AG20443 (cell line): ENCODE data around the gene SLC9C2.
"Not testable (repeated sequence)": the region's sequence is repeated elsewhere in the genome, so short reads cannot be mapped to it uniquely, and the experiment has no call there.

Source experiments
- DNase-seq: peaks from one replicate; pipeline ENCODE4 v3.0.0; 2012; ENCODE audit warnings: low spot score, mixed read lengths

The SLC9C2 gene

DNA sequence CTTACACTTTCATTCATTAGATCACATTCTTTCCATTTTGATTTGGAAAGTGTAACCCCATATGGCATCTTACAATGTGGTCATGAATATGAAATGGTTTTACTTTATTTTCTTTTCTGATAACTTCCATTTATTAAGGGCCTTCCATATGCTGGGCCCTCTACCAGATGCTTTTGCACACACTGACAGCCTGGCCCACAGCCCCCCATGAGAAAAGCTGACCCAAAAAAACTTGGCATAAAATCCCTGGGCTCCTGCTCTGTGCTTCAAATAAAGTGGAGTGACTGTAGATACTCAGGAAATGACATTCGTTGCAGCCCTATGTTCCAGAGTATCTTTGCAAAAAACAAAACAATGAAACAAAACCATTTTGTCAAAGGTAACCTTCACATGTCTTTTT, 76.9 kb downstream of the SLC9C2 start:
- no peak for DNase-seq

DNA sequence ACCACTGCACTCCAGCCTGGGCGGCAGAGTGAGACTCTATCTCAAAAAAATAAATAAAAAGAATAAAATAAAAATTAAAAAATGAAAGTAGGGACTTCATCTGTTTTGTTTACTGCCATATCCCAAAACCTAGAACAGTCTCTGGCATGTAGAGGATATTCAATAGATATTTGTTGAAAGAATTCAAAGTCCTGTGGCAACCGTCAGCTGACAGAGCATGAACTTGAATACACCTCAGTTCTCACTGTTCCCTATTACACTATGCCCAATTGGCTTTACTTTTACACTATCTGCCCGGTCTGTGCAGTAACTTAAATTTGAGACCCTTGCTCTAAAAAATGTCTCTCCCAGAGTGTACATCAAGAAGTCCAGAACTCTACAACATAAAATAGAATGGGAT, 79.5 kb downstream of the SLC9C2 start:
- DNase-seq: no peak

DNA sequence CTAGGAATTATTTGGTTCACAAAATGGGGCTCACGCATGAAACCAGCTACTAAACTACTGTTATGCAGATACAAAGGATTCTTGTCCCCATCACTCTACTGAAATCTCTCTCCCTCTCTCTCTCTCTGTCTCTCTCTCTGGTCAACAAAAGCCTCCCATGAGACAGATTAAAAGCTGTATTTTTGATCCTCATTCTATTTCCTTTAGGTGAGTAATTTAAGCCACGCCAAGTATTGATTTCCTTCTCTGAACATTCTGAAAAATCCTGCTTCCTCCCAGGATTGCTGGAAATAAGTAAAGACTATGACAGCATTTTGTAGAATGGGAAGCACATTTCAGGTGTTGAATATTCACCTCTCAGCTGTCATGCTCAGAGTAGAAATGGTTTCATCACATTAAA, 82.1 kb downstream of the SLC9C2 start:
- no peak for DNase-seq

DNA sequence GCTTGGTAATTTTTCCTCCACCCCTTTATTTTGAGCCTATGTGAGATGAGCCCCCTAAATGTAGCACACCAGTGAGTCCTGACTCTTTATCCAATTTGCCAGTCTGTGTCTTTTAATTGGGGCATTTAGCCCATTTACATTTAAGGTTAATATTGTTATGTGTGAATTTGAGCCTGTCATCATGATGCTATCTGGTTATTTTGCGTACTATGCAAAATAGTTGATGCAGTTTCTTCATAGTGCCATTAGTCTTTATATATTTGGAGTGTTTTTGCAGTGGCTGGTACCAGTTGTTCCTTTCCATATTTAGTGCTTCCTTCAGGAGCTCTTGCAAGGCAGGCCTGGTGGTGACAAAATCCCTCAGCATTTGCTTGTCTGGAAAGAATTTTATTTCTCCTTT, 88.4 kb downstream of the SLC9C2 start:
- DNase-seq: not testable (repeated sequence)

DNA sequence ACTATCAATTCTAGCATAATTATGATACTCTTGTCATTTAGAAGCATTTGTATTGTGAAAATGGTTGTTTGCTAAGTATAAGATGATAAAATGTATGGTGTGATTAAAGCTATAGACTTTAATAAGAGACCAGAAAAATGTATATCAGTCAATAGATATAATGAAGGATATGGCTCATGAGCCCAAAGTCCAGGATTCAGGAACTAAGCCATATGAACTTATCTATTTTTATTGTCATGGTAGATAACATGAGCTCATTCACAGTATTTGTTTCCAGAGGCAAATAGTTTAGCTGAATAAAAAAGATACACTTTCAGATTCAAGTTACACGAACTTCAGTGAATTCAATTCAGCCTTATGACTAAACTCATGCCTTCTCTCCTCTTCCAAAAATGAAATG, 93.1 kb downstream of the SLC9C2 start:
- DNase-seq: no peak

DNA sequence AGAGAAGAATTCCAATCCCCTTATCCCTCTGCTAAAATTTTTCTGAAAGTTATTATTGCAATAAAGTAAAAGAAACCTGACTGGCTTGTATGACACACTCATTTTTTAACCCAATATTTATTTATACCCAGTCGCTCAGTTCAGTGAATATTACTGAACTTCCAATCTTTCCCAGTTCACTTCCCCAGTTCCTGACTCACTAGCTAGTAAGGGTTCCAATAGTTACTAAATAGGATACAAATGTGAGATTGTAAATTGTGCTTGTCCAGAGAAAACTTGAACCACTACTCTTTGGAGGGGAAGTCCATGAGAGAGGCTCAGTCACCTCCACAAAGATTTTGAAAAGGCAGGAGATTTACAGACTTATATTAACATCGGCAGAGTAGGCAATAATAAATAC, 94.3 kb downstream of the SLC9C2 start:
- DNase-seq: no peak

DNA sequence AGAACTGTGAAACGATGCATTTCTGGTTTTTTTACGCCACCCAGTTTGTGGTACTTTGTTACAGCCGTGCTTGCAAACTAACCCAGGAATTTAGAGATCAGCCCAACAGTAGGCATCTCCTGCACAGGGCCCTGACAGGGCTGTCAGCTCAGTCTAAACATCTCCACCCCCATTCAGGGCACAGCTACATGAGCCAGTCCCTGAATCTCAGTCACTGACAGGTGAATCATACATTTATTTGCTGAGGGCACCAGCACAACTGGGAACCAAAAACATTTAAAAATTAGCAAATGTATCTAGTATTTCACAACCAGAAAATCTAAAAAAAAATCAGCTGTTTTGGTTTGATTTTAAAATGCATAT, 95.0 kb downstream of the SLC9C2 start:
- no peak for DNase-seq

DNA sequence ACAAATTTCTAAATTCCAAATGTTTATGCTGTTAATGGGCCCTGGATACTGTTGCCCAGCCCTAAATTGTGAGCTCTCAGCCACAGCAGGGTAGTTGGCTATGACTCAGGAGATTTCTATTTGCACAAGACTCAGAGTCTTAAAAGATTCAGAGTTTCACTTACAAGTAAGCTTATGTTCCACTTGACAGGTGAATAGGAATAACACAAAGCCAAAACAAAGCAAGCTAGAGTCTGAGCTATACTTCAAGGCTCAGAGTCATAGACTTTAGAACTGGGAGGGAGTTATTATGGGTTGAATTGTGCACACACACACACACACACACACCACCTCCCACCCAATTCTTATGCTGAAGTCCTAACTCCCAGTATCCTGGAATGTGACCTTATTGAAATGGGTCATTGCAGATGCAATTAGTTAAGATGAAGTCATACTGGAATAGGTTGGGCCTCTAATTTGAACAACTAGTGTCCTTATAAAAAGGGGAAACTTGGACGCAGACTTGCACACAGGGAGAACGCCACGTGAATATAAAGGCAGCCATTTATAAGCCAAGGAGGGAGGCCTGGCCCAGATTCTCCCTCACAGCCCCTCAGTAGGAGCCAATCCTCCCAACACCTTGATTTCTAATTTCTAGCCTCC, 95.5 kb downstream of the SLC9C2 start:
- DNase-seq: peak; percentile 75

DNA sequence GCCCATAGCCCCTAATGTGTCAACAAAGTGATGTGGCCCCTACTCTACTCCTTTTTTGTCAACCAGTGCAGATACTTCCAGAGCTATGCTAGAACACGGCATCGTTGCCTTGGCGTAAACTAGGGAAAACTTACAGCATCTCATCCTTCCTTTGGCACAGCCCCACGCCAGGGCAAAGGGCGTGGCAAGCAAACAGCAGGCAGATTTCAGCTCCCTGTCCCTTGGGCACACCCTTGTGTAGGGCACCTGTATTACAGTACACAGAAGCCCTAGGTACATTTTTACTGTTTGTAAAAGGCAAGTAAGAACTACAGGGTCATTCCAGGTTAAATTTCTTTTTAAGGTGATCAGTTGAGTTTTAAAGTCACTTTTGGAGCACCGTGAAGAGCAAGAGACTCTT, 96.4 kb downstream of the SLC9C2 start:
- DNase-seq: no peak

DNA sequence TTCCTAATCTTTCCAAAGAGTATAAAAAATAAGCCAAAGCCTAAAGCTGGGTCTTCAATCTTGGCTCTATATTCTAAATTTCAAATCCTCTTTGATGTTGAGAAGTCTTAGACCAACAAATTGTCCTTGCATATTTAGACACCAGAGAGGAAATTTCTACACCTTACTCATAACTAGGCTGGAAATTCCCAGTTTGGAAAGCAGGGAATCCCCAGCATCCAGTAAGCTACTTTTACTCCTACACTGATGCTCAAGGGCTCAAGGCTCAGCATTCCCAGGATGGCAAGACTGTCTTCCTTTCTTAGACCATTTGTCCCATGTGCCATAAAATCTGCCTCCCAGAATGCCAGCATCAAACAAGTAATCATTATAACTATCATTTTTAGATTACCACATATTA, 97.5 kb downstream of the SLC9C2 start:
- no peak for DNase-seq

DNA sequence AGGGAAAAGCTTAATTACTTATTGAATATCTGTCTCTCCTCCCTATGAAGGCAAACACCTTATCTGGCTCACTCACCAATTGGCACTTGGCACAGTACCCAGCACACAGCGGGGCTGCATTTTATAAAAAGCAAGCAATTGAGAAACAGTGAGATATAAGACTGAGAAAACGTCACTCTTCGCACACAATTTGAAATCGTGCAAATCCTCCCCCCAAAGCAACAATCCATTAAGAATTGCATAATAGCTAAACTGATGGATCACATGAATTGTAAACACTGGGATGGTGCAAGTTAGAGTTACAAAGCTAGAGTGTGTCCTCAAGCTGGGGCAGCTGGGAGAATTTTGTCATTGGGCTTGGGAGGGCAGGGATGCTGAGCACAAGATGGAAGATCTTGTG, 98.6 kb downstream of the SLC9C2 start:
- DNase-seq: no peak

DNA sequence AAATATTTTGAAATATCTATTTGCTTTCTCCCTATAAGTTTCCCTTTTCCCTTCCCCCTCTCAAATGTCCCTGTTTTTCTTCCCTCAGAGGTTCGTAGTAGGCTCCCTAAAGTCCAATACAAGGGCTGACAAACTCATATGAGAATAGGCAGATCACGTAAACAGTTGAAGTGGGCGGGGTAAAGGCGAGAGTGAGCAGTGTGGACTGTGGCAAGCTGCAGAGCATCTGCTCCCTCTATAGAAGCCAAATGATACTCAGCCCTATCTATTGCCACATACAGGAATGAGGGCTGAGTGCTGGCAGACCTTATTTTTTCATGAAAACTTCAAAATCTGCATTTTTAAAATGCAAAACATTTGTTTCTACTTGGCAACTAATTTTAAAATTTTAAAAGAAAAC, 99.5 kb downstream of the SLC9C2 start:
- DNase-seq: peak; percentile 54

DNA sequence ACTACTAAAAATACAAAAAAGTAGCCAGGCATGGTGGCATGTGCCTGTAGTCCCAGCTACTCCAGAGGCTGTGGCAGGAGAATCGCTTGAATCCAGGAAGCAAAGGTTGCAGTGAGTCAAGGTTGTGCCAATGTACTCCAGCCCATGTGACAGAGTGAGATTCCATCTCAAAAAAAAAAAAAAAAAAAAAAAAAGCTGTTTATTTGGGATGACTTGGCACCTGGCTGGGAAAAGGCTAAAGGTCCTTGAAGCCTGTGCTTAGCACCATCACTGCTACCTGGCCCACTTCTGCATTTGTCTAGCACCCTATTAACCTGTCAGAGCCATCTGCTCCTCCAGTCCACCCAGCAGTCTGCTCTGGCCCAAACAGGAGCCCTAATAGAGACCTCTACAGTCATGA, 100.8 kb downstream of the SLC9C2 start:
- DNase-seq: no peak

DNA sequence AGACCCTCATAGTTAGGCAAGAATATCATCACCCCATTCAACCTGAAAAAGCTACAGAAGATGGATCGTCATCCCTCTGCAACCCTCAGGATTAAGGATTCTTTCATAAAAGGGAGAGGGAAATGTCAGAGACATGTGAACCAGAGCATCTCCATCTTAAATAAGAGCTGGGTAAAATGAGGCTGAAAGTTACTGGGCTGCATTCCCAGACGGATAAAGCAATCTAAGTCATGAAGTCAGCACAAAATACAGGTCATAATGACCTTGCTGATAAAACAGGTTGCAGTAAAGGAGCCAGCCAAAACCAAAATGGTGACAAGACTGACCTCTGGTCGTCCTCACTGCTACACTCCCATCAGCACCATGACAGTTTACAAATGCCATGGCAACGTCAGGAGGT, 103.1 kb downstream of the SLC9C2 start:
- DNase-seq: no peak

DNA sequence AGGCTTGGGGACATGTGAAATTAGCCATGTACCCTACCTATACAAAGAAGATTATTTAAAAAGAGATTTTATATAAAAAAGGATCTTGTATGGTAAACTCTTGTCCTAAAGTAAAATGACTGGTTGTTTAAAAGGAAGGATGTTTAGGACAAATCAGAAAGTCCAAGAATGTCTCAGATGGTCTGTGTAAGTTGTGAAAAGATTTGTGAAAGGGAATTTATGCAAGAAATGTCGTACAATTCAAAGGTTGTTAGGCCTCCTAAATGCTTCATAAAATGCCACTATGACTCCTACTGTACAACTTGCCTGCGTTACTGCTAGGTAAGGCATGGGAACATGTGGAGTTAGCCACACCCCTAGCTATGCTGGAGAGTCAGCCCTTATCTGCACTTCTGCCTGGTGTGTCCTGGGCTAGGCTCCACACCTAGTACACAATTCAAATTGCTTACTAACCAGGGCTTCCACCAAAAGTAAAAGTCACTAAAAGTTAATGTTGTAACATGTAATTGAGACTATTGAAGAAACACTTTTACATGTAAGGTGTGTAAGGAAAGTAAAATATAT, 106.0 kb downstream of the SLC9C2 start:
- no peak for DNase-seq

DNA sequence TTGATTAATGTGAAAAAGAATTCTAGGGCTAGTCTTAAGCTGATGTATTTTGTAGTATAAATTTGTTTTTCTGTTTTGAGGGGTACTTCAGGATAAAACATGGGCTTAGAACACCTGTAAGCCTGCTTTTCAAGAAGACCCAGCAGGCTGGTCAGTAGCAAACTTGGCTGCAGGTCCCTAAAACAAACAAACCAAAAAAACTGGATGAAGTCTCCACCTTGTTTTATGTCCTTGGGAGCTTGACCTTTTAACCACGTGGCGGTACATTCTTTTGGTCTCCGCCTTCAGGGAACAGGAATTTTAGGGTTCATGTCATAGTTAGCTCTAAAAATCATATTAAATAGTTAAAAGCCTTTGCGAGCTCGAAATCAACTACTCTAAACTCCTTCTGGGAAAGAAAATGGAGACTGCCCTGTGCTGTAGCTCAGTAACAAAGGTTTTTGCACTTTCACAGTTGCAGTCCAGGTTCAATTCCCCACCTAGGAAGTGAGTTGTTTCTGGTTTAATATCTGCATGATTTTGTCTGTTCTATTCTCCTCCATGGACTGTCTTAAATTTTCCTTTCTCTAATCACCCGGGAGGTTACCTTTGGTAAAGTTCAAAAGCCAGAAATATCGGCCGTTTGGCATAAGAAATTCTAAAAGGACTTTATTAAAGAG, 107.1 kb downstream of the SLC9C2 start:
- DNase-seq: no peak

DNA sequence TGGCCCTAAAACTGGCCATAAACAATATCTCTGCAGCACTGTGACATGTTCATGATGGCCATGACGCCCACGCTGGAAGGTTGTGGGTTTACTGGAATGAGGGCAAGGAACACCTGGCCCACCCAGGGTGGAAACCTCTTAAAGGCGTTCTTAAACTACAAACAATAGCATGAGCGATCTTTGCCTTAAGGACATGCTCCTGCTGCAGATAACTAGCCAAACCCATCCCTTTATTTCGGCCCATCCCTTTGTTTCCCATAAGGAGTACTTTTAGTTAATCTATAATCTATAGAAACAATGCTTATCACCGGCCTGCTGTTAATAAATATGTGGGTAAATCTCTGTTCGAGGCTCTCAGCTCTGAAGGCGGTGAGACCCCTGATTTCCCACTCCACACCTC, 109.7 kb downstream of the SLC9C2 start:
- not testable (repeated sequence) for DNase-seq

DNA sequence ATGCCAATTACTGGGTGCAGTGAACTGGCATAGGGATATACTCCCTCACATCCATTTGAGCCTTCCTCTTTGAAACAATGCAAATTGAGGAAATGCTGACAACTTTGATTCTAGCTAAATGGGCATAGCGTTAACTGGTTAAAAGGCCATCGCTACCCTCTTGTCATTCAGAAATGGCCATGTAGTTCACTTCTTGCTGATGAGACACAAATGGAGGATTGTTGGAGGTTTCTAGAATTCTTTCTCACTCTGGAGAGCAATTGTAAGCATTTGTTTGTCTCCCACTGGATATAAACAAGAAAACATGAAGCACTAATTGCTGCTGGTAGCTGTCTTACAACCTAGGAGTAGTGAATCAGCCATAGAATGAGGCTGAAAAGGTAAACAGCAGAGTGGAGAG, 111.4 kb downstream of the SLC9C2 start:
- no peak for DNase-seq

DNA sequence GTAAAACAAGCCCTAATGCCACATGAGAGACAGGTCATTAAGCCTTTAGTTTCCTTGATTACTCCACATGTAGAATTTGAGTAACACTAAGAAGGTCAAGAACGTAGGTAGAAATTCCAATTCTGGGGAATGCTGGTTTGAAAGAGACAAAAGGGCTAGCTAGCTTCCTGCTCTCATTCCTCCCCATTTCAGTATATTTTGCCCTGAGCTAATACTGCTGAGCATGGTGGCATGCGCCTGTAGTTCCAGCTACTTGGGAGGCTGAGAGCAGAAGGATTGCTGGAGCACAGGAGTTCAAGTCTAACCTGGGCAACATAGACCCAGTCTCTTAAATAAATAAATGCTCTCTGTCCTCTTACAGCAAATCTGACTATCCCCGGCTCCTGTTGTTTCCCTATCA, 112.9 kb downstream of the SLC9C2 start:
- no peak for DNase-seq

DNA sequence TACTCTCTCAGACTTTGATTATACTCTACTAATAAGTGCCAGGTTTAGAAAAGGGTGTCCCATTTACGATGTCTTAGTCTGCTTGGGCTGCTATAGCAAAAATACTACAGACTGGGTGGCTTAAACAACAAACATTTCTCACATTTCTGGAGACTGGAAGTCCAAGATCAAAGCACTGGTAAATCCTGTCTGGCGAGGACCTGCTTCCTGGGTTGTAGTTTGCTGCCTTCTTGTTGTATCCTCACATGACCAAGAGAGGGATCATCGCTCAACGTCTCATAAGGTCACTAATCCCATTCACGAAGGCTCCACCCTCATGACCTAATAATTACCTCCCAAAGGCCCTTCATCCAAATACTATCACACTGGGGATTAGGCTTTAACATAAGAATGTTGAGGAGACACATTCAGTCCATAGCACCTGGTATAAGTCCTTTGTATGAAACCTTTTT, 113.7 kb downstream of the SLC9C2 start:
- no peak for DNase-seq

DNA sequence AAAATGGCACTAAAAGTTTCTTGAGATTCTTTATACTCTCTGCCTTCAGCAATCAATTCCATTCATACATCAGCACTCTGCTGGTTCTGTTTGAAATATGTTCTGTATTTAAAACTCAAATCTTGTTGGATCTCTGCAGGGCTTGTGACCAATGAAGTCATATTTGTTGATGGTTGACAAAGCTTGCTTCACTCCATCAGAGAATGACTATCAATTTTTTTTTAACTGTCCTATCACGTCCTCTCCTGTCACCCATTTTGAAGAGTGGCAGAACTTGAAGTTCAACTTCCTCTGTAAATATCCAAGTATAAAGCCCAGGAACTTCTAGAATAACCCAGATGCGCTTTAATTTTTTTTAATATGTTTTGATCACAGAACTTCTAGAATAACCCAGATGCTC, 114.9 kb downstream of the SLC9C2 start:
- DNase-seq: no peak

DNA sequence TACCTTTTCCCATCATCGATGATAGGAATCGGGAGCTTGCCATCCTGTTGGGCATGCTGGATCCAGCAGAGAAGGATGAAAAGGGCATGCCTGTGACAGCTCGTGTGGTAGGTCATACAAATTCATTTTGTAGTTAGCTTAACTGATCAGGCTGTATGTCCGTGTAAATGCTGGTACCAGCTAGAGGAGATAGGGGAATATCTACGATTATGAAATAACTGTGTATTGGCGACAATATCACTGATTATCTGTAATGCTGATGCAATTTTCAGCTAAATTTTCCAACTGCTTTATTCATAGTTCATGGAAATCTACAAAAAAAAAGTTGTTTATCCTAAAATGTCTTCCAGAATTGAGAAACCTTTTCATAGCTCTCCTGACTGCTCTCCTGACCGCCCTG, 117.5 kb downstream of the SLC9C2 start:
- DNase-seq: no peak

DNA sequence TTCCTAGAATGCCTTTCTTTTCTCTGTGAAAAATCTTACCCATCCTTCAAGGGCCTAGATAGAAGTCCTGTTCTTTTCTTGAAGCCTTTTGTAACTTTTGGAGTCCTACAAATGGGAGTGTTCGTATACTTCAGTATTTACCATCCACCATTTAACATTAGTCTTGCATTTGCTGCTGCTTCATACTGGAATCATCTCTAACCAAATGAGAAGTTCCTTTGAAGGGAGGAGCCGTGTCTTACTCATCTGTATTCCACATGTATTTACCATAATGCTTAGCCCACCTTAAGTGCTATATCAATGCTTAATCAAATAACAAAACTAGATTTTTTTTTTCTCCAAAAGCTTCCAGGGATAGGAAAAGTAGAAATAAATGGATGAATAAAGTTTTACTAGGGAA, 118.6 kb downstream of the SLC9C2 start:
- DNase-seq: no peak

DNA sequence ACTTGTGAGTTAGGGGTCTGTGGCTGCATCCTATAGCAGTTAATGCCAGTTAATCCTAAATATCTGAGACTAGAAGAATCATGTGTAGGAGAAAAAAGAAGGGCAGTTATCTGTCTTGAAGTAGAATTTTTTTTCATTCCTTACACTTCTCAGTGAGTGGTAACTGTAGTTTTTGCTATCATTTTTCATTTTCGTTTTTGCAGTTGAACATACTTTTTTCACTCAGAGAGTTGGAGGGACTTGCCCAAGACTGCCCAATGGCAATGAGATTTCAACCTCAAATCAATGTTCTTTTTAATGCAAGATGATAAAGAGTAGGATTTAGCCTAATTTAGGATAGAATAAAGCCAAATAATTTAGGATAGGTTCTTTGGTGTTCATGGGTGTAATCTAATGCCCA, 120.2 kb downstream of the SLC9C2 start:
- no peak for DNase-seq
